SU-DHL-6 (cell line): ENCODE results near the gene NUDT13.
"Not testable (repeated sequence)": the region's sequence is repeated elsewhere in the genome, so short reads cannot be mapped to it uniquely, and the experiment has no call there.

Source experiments
- EZH2phosphoT487 ChIP-seq: fragments of 200-600 bp; sonication (generic), shearing (Covaris generic); conservative IDR thresholded peaks from 2 replicates; pipeline ENCODE4 v1.6.1; 2018; ENCODE audit warnings: mild to moderate bottlenecking, antibody characterized with exemption, low read length, moderate library complexity, mixed read lengths
- TF ChIP-seq, protein P1 (sequence below): fragments of 200-600 bp; sonication (generic); IDR thresholded peaks from one replicate; pipeline ENCODE4 v1.5.1; 2017; ENCODE audit warnings: antibody characterized with exemption, mild to moderate bottlenecking, low read length, moderate library complexity; ENCODE audit not compliant: insufficient read depth, poor library complexity, severe bottlenecking

DNA sequence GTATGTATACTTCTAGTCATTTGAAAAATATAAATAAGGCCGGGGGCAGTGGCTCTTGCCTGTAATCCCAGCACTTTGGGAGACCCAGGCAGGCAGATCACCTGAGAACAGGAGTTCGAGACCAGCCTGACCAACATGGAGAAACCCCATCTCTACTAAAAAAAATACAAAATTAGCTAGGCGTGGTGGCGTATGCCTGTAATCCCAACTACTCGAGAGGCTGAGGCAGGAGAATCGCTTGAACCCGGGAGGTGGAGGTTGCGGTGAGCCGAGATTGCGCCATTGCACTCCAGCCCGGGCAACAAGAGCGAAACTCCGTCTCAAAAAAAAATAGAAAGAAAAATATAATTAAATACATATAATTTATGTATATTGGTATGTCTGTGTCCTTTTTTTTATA is 1.8 kb downstream of the NUDT13 start:
- TF ChIP-seq, protein P1, sequence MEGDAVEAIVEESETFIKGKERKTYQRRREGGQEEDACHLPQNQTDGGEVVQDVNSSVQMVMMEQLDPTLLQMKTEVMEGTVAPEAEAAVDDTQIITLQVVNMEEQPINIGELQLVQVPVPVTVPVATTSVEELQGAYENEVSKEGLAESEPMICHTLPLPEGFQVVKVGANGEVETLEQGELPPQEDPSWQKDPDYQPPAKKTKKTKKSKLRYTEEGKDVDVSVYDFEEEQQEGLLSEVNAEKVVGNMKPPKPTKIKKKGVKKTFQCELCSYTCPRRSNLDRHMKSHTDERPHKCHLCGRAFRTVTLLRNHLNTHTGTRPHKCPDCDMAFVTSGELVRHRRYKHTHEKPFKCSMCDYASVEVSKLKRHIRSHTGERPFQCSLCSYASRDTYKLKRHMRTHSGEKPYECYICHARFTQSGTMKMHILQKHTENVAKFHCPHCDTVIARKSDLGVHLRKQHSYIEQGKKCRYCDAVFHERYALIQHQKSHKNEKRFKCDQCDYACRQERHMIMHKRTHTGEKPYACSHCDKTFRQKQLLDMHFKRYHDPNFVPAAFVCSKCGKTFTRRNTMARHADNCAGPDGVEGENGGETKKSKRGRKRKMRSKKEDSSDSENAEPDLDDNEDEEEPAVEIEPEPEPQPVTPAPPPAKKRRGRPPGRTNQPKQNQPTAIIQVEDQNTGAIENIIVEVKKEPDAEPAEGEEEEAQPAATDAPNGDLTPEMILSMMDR: not testable (repeated sequence)
- TF ChIP-seq EZH2phosphoT487: not testable (repeated sequence)
